Upper lobe of left lung (tissue), 6 donors: ENCODE data around the gene AFP. TPM values are rescaled to one million over a fixed set of nuclear protein-coding genes. Genes with fewer than 3 reads are reported as not detected.

ENCODE experiments used
- ATAC-seq, 2 donors: fragments of 200-7000 bp; cut with Tn5 transposase; one replicate each; pipeline ENCODE4 v1.9.1; 2022; ENCODE audit warnings: mild to moderate bottlenecking in 2 of 2, moderate library complexity in 2 of 2; ENCODE audit not compliant: low FRiP score in 2 of 2
- DNase-seq, 2 donors: peaks; one replicate each; pipeline ENCODE4 v3.0.0-alpha.2; 2019 to 2020
- H3K27ac ChIP-seq, 4 donors: fragments of 200-600 bp; sonication (generic); one replicate each; pipeline ENCODE4 v1.5.1; 2016 to 2019
- H3K27me3 ChIP-seq, 4 donors: fragments of 200-600 bp; sonication (generic); one replicate each; pipeline ENCODE4 v1.5.1; 2017 to 2019
- H3K36me3 ChIP-seq, 4 donors: fragments of 200-600 bp; sonication (generic); one replicate each; pipeline ENCODE4 v1.5.1; 2016 to 2019
- H3K4me1 ChIP-seq, 4 donors: fragments of 200-600 bp; sonication (generic); one replicate each; pipeline ENCODE4 v1.5.1; 2018 to 2019
- H3K4me3 ChIP-seq, 4 donors: fragments of 200-600 bp; sonication (generic); one replicate each; pipeline ENCODE4 v1.5.1; 2017 to 2019; ENCODE audit warnings: mild to moderate bottlenecking in 2 of 4, moderate library complexity in 1 of 4
- H3K9me3 ChIP-seq, 4 donors: fragments of 200-600 bp; sonication (generic); one replicate each; pipeline ENCODE4 v1.5.1; 2018 to 2019
- CTCF ChIP-seq, 6 experiments: fragments of 450-650 bp in 4 of 6; fragments of 200-600 bp in 2 of 6; sonication (generic) in 2 of 6; IDR thresholded peaks; one replicate each; pipeline ENCODE4 v1.5.1; 2016 to 2019; ENCODE audit warnings: antibody characterized with exemption in 6 of 6
- EP300 ChIP-seq, 4 donors: sonication (generic); formaldehyde crosslinking; IDR thresholded peaks; one replicate each; pipeline ENCODE4 v1.5.1; 2017; ENCODE audit warnings: antibody characterized with exemption in 4 of 4, control low read depth in 2 of 4
- POLR2A ChIP-seq, 4 donors: fragments of 450-650 bp; IDR thresholded peaks; one replicate each; pipeline ENCODE4 v1.5.1; 2016 to 2017; ENCODE audit warnings: antibody characterized with exemption in 4 of 4, mild to moderate bottlenecking in 2 of 4
- POLR2AphosphoS5 ChIP-seq, 2 donors: sonication (generic); formaldehyde crosslinking; IDR thresholded peaks; one replicate each; pipeline ENCODE4 v1.5.1; 2017; ENCODE audit warnings: antibody characterized with exemption in 2 of 2
- WGBS, 2 donors: methylation state at CpG; one replicate each; pipeline ENCODE4 v1.1.5; 2017 to 2018; 5-methylcytosine and 5-hydroxymethylcytosine counted together
- total RNA-seq, 6 donors: library from RNA; depleted of rRNA in 4 of 6; stranded (reverse); fragments of >200 nt in 4 of 6; gene quantifications; one replicate each; pipeline versions ENCODE4 v1.1.0 to v1.2.1, GENCODE V29; 2016 to 2021
- donor health status: DM: no; HTN: no; CAD: no; lungs with moderate emphysema.
- donor health status: DM: no; HTN: yes; CAD: no; lungs with severe emphysema.

Gene AFP
- total RNA-seq, 6 donors from 2014 or later, result 1.2 to 2.9 TPM; not detected in 4

- H3K4me1 ChIP-seq, result no peaks in the 10 kb centered on the region
- H3K27me3 ChIP-seq, result no peaks in the 10 kb centered on the region
- no peak for DNase-seq
- TF ChIP-seq EP300 (IDR thresholded peaks at IDR 0.05), result no peak
- no peak for TF ChIP-seq POLR2AphosphoS5 (IDR thresholded peaks at IDR 0.05)
- TF ChIP-seq POLR2A (IDR thresholded peaks at IDR 0.05), result no peak
- no peak for TF ChIP-seq CTCF (IDR thresholded peaks at IDR 0.05)
- WGBS, 2 donors, result 95 to 100% methylated on average over 1 of the region's 1 CpG
- no peak overlapping the region for H3K27ac ChIP-seq
- ATAC-seq, result no peak
- H3K9me3 ChIP-seq, result no peaks in the 10 kb centered on the region
- H3K4me3 ChIP-seq, result no peak overlapping the region
- no peaks in the 10 kb centered on the region for H3K36me3 ChIP-seq
Measured at GRCh38 chr4:73404457-73404856, 31.6 kb upstream of the AFP start.

GRCh38 chr4:73405138-73405537, 30.9 kb upstream of the AFP start:
- WGBS, 2 donors, result 90 to 91% methylated on average over 2 of the region's 2 CpGs
- H3K27ac ChIP-seq, result no peak overlapping the region
- H3K4me3 ChIP-seq, result no peak overlapping the region
- no peaks in the 10 kb centered on the region for H3K9me3 ChIP-seq
- DNase-seq (no peak), ATAC-seq (no peak)
- no peak for TF ChIP-seq EP300 (IDR thresholded peaks at IDR 0.05)
- TF ChIP-seq POLR2A (IDR thresholded peaks at IDR 0.05), result no peak
- no peak for TF ChIP-seq CTCF (IDR thresholded peaks at IDR 0.05)
- TF ChIP-seq POLR2AphosphoS5 (IDR thresholded peaks at IDR 0.05), result no peak
- no peaks in the 10 kb centered on the region for H3K27me3 ChIP-seq
- H3K4me1 ChIP-seq, result no peaks in the 10 kb centered on the region
- no peaks in the 10 kb centered on the region for H3K36me3 ChIP-seq

- no peak for ATAC-seq
- WGBS, 2 donors, result 100% methylated on average over 1 of the region's 1 CpG
- no peak for TF ChIP-seq POLR2AphosphoS5 (IDR thresholded peaks at IDR 0.05)
- no peak for TF ChIP-seq CTCF (IDR thresholded peaks at IDR 0.05)
- TF ChIP-seq EP300 (IDR thresholded peaks at IDR 0.05), result no peak
- no peak for TF ChIP-seq POLR2A (IDR thresholded peaks at IDR 0.05)
Measured at GRCh38 chr4:73406548-73406875, 29.5 kb upstream of the AFP start.

GRCh38 chr4:73407227-73407673, 28.8 kb upstream of the AFP start:
- Histone ChIP-seq H3K4me3 (no peak overlapping the region), H3K4me1 (no peaks in the 10 kb centered on the region), H3K27ac (no peak overlapping the region), H3K27me3 (no peaks in the 10 kb centered on the region), H3K36me3 (no peaks in the 10 kb centered on the region), H3K9me3 (no peaks in the 10 kb centered on the region)
- TF ChIP-seq POLR2A (IDR thresholded peaks at IDR 0.05) (no peak), POLR2AphosphoS5 (IDR thresholded peaks at IDR 0.05) (no peak), EP300 (IDR thresholded peaks at IDR 0.05) (no peak)
- no peak for ATAC-seq
- no peak for DNase-seq
- WGBS, 2 donors, result 78 to 89% methylated on average over 2 of the region's 2 CpGs

More at GRCh38 chr4:73406548-73406875, 29.5 kb upstream of the AFP start:
- no peaks in the 10 kb centered on the region for H3K27me3 ChIP-seq
- H3K27ac ChIP-seq, result no peak overlapping the region
- no peak for DNase-seq
- H3K9me3 ChIP-seq, result no peaks in the 10 kb centered on the region
- H3K4me3 ChIP-seq, result no peak overlapping the region
- no peaks in the 10 kb centered on the region for H3K36me3 ChIP-seq
- H3K4me1 ChIP-seq, result no peaks in the 10 kb centered on the region

GRCh38 chr4:73408181-73408867, 27.7 kb upstream of the AFP start:
- Histone ChIP-seq H3K36me3 (no peaks in the 10 kb centered on the region), H3K9me3 (no peaks in the 10 kb centered on the region), H3K4me1 (no peaks in the 10 kb centered on the region), H3K27me3 (no peaks in the 10 kb centered on the region), H3K27ac (no peak overlapping the region), H3K4me3 (no peak overlapping the region)
- ATAC-seq (no peak), DNase-seq (no peak)
- TF ChIP-seq EP300 (IDR thresholded peaks at IDR 0.05) (no peak), POLR2A (IDR thresholded peaks at IDR 0.05) (no peak), POLR2AphosphoS5 (IDR thresholded peaks at IDR 0.05) (no peak), CTCF (IDR thresholded peaks at IDR 0.05) (no peak)
- 71 to 78% methylated on average over 4 of the region's 4 CpGs for WGBS, 2 donors
